ENCODE data around the gene PCYOX1L. TPM values are rescaled to one million over a fixed set of nuclear protein-coding genes. Genes with fewer than 3 reads are reported as not detected.

The PCYOX1L gene
- total RNA-seq, 4 donors from 2014 or later = 0.75 to 5.4 (median 2.8) TPM

GRCh38 chr5:149319174-149319573, 38.7 kb upstream of the PCYOX1L start:
- in situ Hi-C loops (cut with MboI; ENCODE audit: low pct_ligation_motif_present in 1 of 4, low pct_unique_long_range_greater_than_20kb in 1 of 4, low sequenced_read_pairs in 3 of 4) (loop anchor here in 1 of 4 donors (10.0 kb wide), 2 partner anchors 56 to 106 kb away; partner anchors contain the start of gene IL17B), intact Hi-C loops (cut with DNase I; ENCODE audit: low total_unique reads) (no loop called here)
- H3K27ac ChIP-seq = no peak overlapping the region

GRCh38 chr5:149320791-149321330, 37.0 kb upstream of the PCYOX1L start:
- WGBS, 2 donors (ENCODE audit: low coverage in 1 of 2) = 25% methylated on average over 4 of the region's 4 CpGs; no CpG with 5 or more reads in 1 of the 2 donors
- no peaks in the 10 kb centered on the region for H3K9me3 ChIP-seq
- in situ Hi-C loops (cut with MboI; ENCODE audit: low pct_ligation_motif_present in 1 of 4, low pct_unique_long_range_greater_than_20kb in 1 of 4, low sequenced_read_pairs in 3 of 4) = loop anchor here in 1 of 4 donors (5.0 kb wide), 1 partner anchor 46 kb away; no protein-coding TSS in a partner anchor
- peak overlapping the region; percentile 72 to 78 (median 76) for H3K27ac ChIP-seq
- H3K27me3 ChIP-seq = no peaks in the 10 kb centered on the region
- peaks cover 18 to 40% (median 29%) of the 10 kb centered on the region in 4 donors for H3K4me1 ChIP-seq
- H3K36me3 ChIP-seq = no peaks in the 10 kb centered on the region
- intact Hi-C loops (cut with DNase I; ENCODE audit: low total_unique reads) = no loop called here
- no peak for TF ChIP-seq EP300 (IDR thresholded peaks at IDR 0.05; ENCODE audit: low read depth)
- TF ChIP-seq POLR2AphosphoS5 (IDR thresholded peaks at IDR 0.05) = peak; percentile 50 to 67 (median 62)
- no peak for TF ChIP-seq CTCF (IDR thresholded peaks at IDR 0.05)
- TF ChIP-seq POLR2A (IDR thresholded peaks at IDR 0.05) = peak; percentile 21
- peak; percentile 94 for DNase-seq
- H3K4me3 ChIP-seq = no peak overlapping the region

More at GRCh38 chr5:149319174-149319573, 38.7 kb upstream of the PCYOX1L start:
- no peak for DNase-seq
- 94% methylated on average over 3 of the region's 3 CpGs; no CpG with 5 or more reads in 1 of the 2 donors for WGBS, 2 donors (ENCODE audit: low coverage in 1 of 2)
- TF ChIP-seq POLR2AphosphoS5 (IDR thresholded peaks at IDR 0.05) = no peak
- no peak for TF ChIP-seq CTCF (IDR thresholded peaks at IDR 0.05)
- TF ChIP-seq POLR2A (IDR thresholded peaks at IDR 0.05) = no peak
- no peak for TF ChIP-seq EP300 (IDR thresholded peaks at IDR 0.05; ENCODE audit: low read depth)
- H3K27me3 ChIP-seq = no peaks in the 10 kb centered on the region
- H3K36me3 ChIP-seq = no peaks in the 10 kb centered on the region
- no peaks in the 10 kb centered on the region for H3K9me3 ChIP-seq
- H3K4me1 ChIP-seq = peaks cover 18 to 40% (median 29%) of the 10 kb centered on the region in 4 donors
- no peak overlapping the region for H3K4me3 ChIP-seq

- H3K9me3 ChIP-seq = no peaks in the 10 kb centered on the region
- peak overlapping the region; percentile 22 to 32 (median 26) for H3K27ac ChIP-seq
- intact Hi-C loops (cut with DNase I; ENCODE audit: low total_unique reads) = no loop called here
- peaks cover 18 to 37% (median 29%) of the 10 kb centered on the region in 4 donors for H3K4me1 ChIP-seq
- no peak for TF ChIP-seq EP300 (IDR thresholded peaks at IDR 0.05; ENCODE audit: low read depth)
- no peak for TF ChIP-seq POLR2A (IDR thresholded peaks at IDR 0.05)
- no peak for TF ChIP-seq POLR2AphosphoS5 (IDR thresholded peaks at IDR 0.05)
- TF ChIP-seq CTCF (IDR thresholded peaks at IDR 0.05) = no peak
- peak; percentile 82 for DNase-seq
- WGBS, 2 donors (ENCODE audit: low coverage in 1 of 2) = 40 to 53% methylated on average over 1 to 12 of the region's 12 CpGs
- H3K36me3 ChIP-seq = no peaks in the 10 kb centered on the region
- in situ Hi-C loops (cut with MboI; ENCODE audit: low pct_ligation_motif_present in 1 of 4, low pct_unique_long_range_greater_than_20kb in 1 of 4, low sequenced_read_pairs in 3 of 4) = loop anchor here in 1 of 4 donors (5.0 kb wide), 1 partner anchor 45 kb away; no protein-coding TSS in a partner anchor
- no peak overlapping the region for H3K4me3 ChIP-seq
- no peaks in the 10 kb centered on the region for H3K27me3 ChIP-seq
Measured at GRCh38 chr5:149322518-149322917, 35.3 kb upstream of the PCYOX1L start.

GRCh38 chr5:149323210-149323609, 34.6 kb upstream of the PCYOX1L start:
- H3K4me3 ChIP-seq = no peak overlapping the region
- H3K27me3 ChIP-seq = no peaks in the 10 kb centered on the region
- DNase-seq = no peak
- in situ Hi-C loops (cut with MboI; ENCODE audit: low pct_ligation_motif_present in 1 of 4, low pct_unique_long_range_greater_than_20kb in 1 of 4, low sequenced_read_pairs in 3 of 4) (loop anchor here in 1 of 4 donors (5.0 kb wide), 1 partner anchor 44 kb away; no protein-coding TSS in a partner anchor), intact Hi-C loops (cut with DNase I; ENCODE audit: low total_unique reads) (no loop called here)
- peaks cover 18 to 37% (median 29%) of the 10 kb centered on the region in 4 donors for H3K4me1 ChIP-seq
- H3K36me3 ChIP-seq = no peaks in the 10 kb centered on the region
- TF ChIP-seq POLR2AphosphoS5 (IDR thresholded peaks at IDR 0.05) (no peak), CTCF (IDR thresholded peaks at IDR 0.05) (no peak), EP300 (IDR thresholded peaks at IDR 0.05; ENCODE audit: low read depth) (no peak)
- H3K27ac ChIP-seq = peak overlapping the region; percentile 22 to 32 (median 26)
- H3K9me3 ChIP-seq = no peaks in the 10 kb centered on the region

All from transverse colon (tissue), 4 donors.